ENCODE results near the gene TCF4.

The TCF4 gene

GRCh38 chr18:55251254-55251971, 336.6 kb downstream of the TCF4 start:
- no peak for DNase-seq

- DNase-seq: no peak
Observed at GRCh38 chr18:55250768-55251173, 337.2 kb downstream of the TCF4 start.

GRCh38 chr18:55249550-55249949, 338.4 kb downstream of the TCF4 start:
- DNase-seq: no peak

GRCh38 chr18:55248495-55248894, 339.5 kb downstream of the TCF4 start:
- peak in 1 of 2 donors; percentile 11 for DNase-seq

- DNase-seq: no peak
Observed at GRCh38 chr18:55247032-55247431, 341.0 kb downstream of the TCF4 start.

- no peak for DNase-seq
Observed at GRCh38 chr18:55246278-55246677, 341.7 kb downstream of the TCF4 start.

- no peak for DNase-seq
Observed at GRCh38 chr18:55245211-55245614, 342.8 kb downstream of the TCF4 start.

- DNase-seq: no peak
Observed at GRCh38 chr18:55244546-55244945, 343.4 kb downstream of the TCF4 start.

DNA sequence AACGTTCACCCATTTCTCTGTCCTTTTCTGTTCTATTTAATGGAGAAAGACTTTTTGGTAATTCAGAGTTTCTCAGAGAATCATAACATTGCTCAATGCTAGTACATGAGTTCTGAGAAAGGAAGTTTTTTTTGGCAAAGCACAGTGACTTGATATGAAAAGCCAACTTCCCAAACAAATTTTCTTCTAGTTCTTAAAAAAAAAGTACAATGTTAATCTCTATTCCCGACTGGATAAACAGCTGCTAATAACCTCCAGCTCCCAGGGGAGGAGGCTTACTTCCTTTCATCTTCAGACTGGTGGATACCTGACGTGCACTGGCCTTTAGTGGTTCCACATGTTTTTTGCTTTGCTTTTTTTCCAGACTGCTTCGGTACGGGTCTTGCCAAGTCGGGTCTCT, 344.1 kb downstream of the TCF4 start:
- DNase-seq: no peak

- DNase-seq: no peak
Observed at GRCh38 chr18:55243255-55243654, 344.7 kb downstream of the TCF4 start.

- DNase-seq: no peak
Observed at GRCh38 chr18:55240978-55241377, 347.0 kb downstream of the TCF4 start.

- no peak for DNase-seq
Observed at GRCh38 chr18:55239740-55240139, 348.3 kb downstream of the TCF4 start.

DNA sequence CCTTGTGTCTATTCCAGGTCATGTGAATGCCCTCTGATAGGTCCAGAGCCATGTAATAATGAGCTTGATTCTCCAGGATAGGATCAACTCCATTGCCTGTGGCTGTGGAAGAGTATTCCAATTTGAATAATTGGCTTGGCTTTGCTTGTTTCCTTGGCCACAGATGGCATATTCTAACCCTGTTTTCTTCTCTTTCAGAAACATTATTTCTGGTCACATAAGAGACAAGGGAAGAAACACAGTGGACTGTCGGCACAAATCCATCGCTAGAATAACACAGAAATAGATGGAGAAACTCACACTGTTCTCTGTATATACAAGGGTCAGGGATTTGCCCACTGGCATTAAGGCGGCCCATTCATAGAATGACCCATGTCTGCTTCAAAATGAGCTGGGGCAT, 350.3 kb downstream of the TCF4 start:
- no peak for DNase-seq

DNA sequence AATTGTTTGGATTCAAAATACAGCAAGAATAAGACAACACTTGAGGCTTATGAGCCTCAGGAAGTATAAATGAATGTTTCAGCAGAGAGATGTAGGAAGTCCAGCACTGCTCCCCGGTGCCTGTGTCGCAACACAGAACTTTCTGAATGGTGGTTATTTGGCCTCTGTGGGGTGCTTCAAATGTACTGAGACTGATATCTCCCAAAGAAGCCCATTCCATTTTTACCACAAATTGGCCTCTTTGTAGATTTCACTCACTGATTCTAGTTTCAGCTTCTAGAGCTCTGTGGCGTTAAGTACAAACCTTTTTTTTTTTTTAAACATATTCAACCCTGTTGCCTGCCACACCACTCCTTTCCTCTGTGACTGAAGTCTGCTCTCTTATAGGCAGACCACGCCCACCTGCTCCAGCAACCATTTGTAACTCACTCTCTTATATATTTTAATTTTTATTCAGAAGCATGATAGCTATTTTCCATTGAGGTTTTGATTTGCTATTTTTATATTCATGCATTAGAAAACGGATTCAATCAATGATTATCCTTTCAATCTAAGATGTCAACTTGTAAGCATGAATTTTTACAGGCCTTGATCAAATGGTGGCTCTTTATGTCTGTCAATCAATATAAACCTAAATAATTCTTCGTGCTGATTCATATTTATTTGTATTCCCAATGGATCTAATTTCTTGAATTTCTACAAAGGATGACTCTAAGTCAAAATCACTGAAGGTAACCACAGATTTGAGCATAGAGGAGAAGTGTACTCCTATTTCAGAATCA, 351.7 kb downstream of the TCF4 start:
- DNase-seq: peak; percentile 38 to 43

DNA sequence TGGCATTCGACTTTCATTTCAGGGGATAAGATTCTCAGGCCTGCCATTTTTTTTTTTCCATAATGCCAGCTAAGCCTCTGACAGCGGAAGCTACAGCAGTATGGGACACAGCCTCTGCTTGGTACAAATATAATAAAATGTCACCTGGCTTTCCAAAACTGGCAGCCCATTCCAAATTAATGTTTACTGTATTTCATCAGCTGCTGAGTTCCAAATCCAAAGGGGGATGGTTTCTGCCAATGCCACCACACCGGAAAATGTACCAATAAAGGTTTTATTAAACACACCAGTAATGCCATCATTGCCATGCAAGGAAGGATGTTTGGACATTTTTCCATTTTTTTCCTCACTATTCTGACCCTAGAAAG, 352.9 kb downstream of the TCF4 start:
- no peak for DNase-seq

GRCh38 chr18:55234366-55235093, 353.5 kb downstream of the TCF4 start:
- peak; percentile 69 to 80 for DNase-seq

DNA sequence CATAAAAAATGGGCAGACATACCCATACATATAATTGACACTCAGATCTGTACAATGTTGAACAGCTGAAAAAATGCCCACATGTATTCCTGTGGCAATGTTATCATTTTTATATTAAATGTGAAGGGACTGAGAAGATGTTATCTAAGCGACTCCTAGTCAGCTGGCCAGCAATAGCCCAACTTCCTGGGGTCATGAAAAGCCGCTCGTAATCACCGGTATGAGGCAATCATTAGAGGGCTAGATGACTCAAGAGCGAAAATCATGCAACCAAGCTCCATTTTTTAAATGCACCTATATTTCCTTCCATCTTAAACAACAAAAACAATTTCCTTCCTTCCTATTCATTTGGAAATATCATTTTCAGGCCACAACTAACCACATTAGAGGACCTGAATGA, 354.1 kb downstream of the TCF4 start:
- DNase-seq: peak; percentile 33 to 37

DNA sequence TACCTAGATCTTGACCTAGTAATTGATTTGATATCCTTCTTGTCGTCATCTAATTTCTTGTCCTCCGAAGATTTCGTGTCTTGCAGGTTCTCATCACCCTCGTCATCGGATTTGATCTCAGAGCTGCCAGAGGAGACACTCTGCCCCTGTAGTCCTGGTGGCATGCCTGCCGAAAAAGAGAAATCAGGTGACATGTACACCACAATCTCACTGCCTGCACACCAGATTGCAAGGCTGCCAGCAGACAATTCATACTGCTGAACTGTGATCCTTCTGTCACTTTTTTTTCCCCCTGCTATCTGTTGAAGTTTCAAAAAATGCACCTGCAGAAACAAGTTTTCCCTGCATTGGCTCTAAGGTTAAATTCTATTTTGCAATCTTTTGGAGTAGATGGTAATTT, 355.5 kb downstream of the TCF4 start:
- no peak for DNase-seq

DNA sequence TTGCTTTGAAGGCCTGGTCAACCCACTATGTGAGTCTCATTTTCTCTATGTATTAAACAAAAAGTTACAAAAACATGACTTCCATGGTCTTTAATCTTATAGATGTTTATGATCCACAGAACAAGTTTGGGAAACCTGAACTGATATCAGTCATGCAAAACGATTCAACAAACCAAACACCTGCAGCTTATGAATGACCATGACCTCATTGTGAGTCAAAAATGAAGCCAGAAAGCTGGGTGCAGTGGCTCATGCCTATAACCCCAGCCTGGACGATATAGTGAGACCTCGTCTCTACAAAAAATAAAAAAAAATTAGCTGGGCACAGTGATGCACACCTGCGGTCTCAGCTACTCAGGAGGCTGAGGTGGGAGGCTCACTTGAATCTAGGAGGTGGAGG, 358.3 kb downstream of the TCF4 start:
- no peak for DNase-seq

DNA sequence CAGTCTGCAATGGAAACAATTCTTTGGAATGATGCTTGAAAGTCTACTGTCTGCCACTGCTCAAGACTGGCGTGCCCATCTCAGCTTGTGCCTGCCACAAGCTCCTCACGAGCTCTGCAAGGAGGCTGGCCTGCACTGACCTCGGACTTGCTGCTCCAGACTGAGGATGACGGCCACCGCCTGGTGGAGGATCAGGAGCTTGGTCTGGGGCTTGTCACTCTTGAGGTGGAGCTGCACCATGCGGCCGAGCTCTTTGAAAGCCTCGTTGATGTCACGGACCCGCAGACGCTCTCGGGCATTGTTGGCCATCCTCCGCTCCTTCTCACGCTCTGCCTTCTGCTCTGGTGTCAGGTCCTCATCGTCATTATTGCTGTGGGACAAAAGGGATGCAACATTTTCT, 359.3 kb downstream of the TCF4 start:
- no peak for DNase-seq

GRCh38 chr18:55228191-55228590, 359.8 kb downstream of the TCF4 start:
- DNase-seq: no peak

DNA sequence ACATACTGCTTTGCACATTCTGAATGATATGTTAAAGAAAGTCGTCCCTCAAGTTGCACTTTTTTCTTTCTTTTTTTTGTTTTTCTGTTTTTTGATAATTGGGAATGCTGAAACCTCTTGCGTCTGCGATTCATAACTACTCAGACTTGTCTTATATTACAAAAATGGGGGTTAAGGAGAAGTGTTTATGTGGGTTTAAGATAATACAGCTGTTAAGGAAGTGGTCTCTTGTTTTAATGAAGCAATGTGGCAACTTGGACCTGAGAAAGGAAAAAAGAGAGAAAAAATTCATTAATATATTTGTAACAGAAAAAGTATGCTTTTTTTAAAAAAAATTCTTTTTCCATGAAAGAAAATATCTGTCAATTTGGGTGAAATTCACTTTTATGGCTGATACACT, 360.2 kb downstream of the TCF4 start:
- DNase-seq: no peak

GRCh38 chr18:55226044-55226443, 361.9 kb downstream of the TCF4 start:
- no peak for DNase-seq
